NCI-H510A treated with DMSO at 0.1 percent for 48 hours (cell line): ENCODE results near the gene HYAL2.
"Not testable (repeated sequence)": the region's sequence is repeated elsewhere in the genome, so short reads cannot be mapped to it uniquely, and the experiment has no call there.

ENCODE experiments used
- DNase-seq: peaks from one replicate; lab custom pipeline; 2025; lab: John Stamatoyannopoulos, UW

HYAL2 gene

GRCh38 chr3:50290161-50290641 lies 32.3 kb downstream of the HYAL2 start:
- no peak for DNase-seq

- no peak for DNase-seq
Measured at GRCh38 chr3:50289130-50289529, 33.4 kb downstream of the HYAL2 start.

GRCh38 chr3:50288387-50289007 lies 34.0 kb downstream of the HYAL2 start:
- DNase-seq: no peak

- no peak for DNase-seq
Measured at GRCh38 chr3:50287262-50287661, 35.3 kb downstream of the HYAL2 start.

GRCh38 chr3:50286322-50287227 lies 36.0 kb downstream of the HYAL2 start:
- no peak for DNase-seq

- DNase-seq: not testable (repeated sequence)
Measured at GRCh38 chr3:50284121-50284520, 38.4 kb downstream of the HYAL2 start.

GRCh38 chr3:50279255-50280016 lies 43.1 kb downstream of the HYAL2 start:
- no peak for DNase-seq

- no peak for DNase-seq
Measured at GRCh38 chr3:50278880-50279224, 43.7 kb downstream of the HYAL2 start, which contains the start of gene LSMEM2. LSMEM2 (plus strand) TSS chr3:50279087; CDS start chr3:50279114, 27 bp downstream.

- no peak for DNase-seq
Measured at GRCh38 chr3:50278123-50278879, 44.2 kb downstream of the HYAL2 start.

GRCh38 chr3:50276762-50277101 lies 45.8 kb downstream of the HYAL2 start:
- DNase-seq: no peak

GRCh38 chr3:50275996-50276761 lies 46.4 kb downstream of the HYAL2 start:
- DNase-seq: peak; percentile 38

- no peak for DNase-seq
Measured at GRCh38 chr3:50275141-50275995, 47.2 kb downstream of the HYAL2 start.

- DNase-seq: peak; percentile 47
Measured at GRCh38 chr3:50274371-50275104, 48.0 kb downstream of the HYAL2 start.

GRCh38 chr3:50273689-50274065 lies 48.9 kb downstream of the HYAL2 start:
- no peak for DNase-seq

GRCh38 chr3:50272911-50273688 lies 49.4 kb downstream of the HYAL2 start:
- peak; percentile 62 for DNase-seq

GRCh38 chr3:50272538-50272910 lies 50.0 kb downstream of the HYAL2 start:
- DNase-seq: not testable (repeated sequence)

- DNase-seq: no peak
Measured at GRCh38 chr3:50271314-50271936, 51.1 kb downstream of the HYAL2 start.
